ENCODE results near the gene ERVV-1. TPM values are rescaled to one million over a fixed set of nuclear protein-coding genes. Genes with fewer than 3 reads are reported as not detected.

The ERVV-1 gene
- total and polyA plus RNA-seq, 2 donors (not counting 3 experiments of a cell fraction or from before 2014, with no cell fraction given), result not detected

DNA sequence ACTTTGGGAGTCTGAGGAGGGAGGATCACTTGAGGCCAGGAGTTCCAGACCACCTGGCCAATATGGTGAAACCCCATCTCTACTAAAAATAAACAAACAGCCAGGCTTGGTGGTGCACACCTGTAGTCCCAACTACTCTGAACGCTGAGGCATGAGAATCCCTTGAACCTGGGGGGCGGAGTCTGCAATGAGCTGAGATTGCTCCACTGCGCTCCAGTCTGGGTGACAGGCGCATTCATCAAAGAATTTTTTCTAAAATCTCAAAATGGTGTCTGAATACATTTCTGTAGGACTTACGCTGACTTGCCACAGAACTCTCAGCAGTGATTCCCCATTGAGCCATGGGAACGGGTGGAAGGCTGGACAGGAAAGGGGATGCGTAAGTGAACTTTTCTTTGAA lies 18.0 kb upstream of the ERVV-1 start:
- no TSS peak for BruUV-seq (replicated peaks)
- H4K20me1 ChIP-seq (replicated peaks; ENCODE audit: control insufficient read depth, extremely low read depth, insufficient read depth, low read length), result no peaks in the 10 kb centered on the region
- H3K27me3 ChIP-seq (ENCODE audit: control insufficient read depth in 2 of 2, insufficient read depth in 2 of 2, low read length in 2 of 2), result no peaks in the 10 kb centered on the region
- FAIRE-seq (no peak), DNase-seq (ENCODE audit: low read depth, low spot score) (no peak)
- H3K4me2 ChIP-seq (ENCODE audit: insufficient read depth, low read length), result no peak overlapping the region
- dilution Hi-C loops (cut with MboI; ENCODE audit: extremely low pct_ligation_motif_present, low sequenced_read_pairs) (no loop called here), intact Hi-C loops (cut with micrococcal nuclease) (no loop called here)
- no peaks in the 10 kb centered on the region for H3K36me3 ChIP-seq (ENCODE audit: control insufficient read depth in 2 of 2, extremely low read depth in 1 of 2, insufficient read depth in 2 of 2, low read length in 2 of 2)
- H3K9ac ChIP-seq (replicated peaks; ENCODE audit: extremely low read depth, insufficient read depth, low read length), result no peak overlapping the region
- no peak overlapping the region for H2AFZ ChIP-seq (ENCODE audit: low read depth, low read length)
- no peaks in the 10 kb centered on the region for H3K9me3 ChIP-seq (replicated peaks; ENCODE audit: control insufficient read depth, insufficient read depth, low read length)
- H3K9me1 ChIP-seq (replicated peaks; ENCODE audit: control insufficient read depth, extremely low read depth, insufficient read depth, low read length), result no peaks in the 10 kb centered on the region
- H3K27ac ChIP-seq (ENCODE audit: insufficient read depth, low read depth, low read length), result no peak overlapping the region
- POLR2A ChIA-PET, result no interaction called here
- peaks cover 19% of the 10 kb centered on the region for H3K4me1 ChIP-seq (ENCODE audit: control insufficient read depth, extremely low read depth, insufficient read depth, low read length)
- no peak for TF ChIP-seq JUN (IDR thresholded peaks at IDR 0.05; ENCODE audit: borderline replicate concordance, insufficient read depth, insufficient read length, low read depth)
- TF ChIP-seq, protein P1, sequence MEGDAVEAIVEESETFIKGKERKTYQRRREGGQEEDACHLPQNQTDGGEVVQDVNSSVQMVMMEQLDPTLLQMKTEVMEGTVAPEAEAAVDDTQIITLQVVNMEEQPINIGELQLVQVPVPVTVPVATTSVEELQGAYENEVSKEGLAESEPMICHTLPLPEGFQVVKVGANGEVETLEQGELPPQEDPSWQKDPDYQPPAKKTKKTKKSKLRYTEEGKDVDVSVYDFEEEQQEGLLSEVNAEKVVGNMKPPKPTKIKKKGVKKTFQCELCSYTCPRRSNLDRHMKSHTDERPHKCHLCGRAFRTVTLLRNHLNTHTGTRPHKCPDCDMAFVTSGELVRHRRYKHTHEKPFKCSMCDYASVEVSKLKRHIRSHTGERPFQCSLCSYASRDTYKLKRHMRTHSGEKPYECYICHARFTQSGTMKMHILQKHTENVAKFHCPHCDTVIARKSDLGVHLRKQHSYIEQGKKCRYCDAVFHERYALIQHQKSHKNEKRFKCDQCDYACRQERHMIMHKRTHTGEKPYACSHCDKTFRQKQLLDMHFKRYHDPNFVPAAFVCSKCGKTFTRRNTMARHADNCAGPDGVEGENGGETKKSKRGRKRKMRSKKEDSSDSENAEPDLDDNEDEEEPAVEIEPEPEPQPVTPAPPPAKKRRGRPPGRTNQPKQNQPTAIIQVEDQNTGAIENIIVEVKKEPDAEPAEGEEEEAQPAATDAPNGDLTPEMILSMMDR (IDR thresholded peaks at IDR 0.05; ENCODE audit: extremely low read depth in 1 of 2, insufficient read depth in 1 of 2, low read depth in 1 of 2, low read length in 2 of 2), result no peak
- H3K79me2 ChIP-seq (ENCODE audit: control insufficient read depth, insufficient read depth, low read length), result peaks cover 4% of the 10 kb centered on the region
- CTCF ChIA-PET, result no interaction called here
- no peak overlapping the region for H3K4me3 ChIP-seq (replicated peaks in 1 of 3; ENCODE audit: insufficient read depth in 1 of 3, low read depth in 1 of 3, low read length in 3 of 3)

DNA sequence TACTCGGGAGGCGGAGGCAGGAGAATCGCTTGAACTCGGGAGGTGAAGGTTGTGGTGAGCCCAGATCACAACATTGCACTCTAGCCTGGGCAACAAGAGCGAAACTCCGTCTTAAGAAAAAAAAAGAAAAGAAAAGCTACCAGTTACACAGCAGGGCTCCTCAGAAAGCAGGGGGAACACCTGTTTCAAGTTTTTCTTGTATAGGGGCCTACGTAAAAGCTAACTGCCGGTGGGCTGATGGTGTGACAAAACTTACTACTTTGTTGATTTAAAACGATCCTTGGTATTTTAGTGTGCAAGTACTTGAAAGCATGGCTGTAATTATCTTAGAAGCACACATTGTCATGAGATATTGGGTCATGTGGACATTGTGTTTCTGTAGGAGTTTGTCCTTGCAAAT lies 15.7 kb upstream of the ERVV-1 start:
- ChIA-PET CTCF (interaction anchor here (1.5 kb wide), 1 partner anchor 79 kb away, joined by 3 read pairs; no protein-coding TSS in a partner anchor), POLR2A (no interaction called here)
- Histone ChIP-seq H3K9ac (replicated peaks; ENCODE audit: extremely low read depth, insufficient read depth, low read length) (no peak overlapping the region), H3K27ac (ENCODE audit: insufficient read depth, low read depth, low read length) (no peak overlapping the region), H3K79me2 (ENCODE audit: control insufficient read depth, insufficient read depth, low read length) (no peaks in the 10 kb centered on the region), H3K4me2 (ENCODE audit: insufficient read depth, low read length) (no peak overlapping the region), H3K9me1 (replicated peaks; ENCODE audit: control insufficient read depth, extremely low read depth, insufficient read depth, low read length) (no peaks in the 10 kb centered on the region), H3K36me3 (ENCODE audit: control insufficient read depth in 2 of 2, extremely low read depth in 1 of 2, insufficient read depth in 2 of 2, low read length in 2 of 2) (no peaks in the 10 kb centered on the region), H3K4me1 (ENCODE audit: control insufficient read depth, extremely low read depth, insufficient read depth, low read length) (peaks cover 5% of the 10 kb centered on the region), H2AFZ (ENCODE audit: low read depth, low read length) (no peak overlapping the region), H4K20me1 (replicated peaks; ENCODE audit: control insufficient read depth, extremely low read depth, insufficient read depth, low read length) (no peaks in the 10 kb centered on the region), H3K4me3 (replicated peaks in 1 of 3; ENCODE audit: insufficient read depth in 1 of 3, low read depth in 1 of 3, low read length in 3 of 3) (no peak overlapping the region), H3K9me3 (replicated peaks; ENCODE audit: control insufficient read depth, insufficient read depth, low read length) (no peaks in the 10 kb centered on the region), H3K27me3 (ENCODE audit: control insufficient read depth in 2 of 2, insufficient read depth in 2 of 2, low read length in 2 of 2) (no peaks in the 10 kb centered on the region)
- TF ChIP-seq POLR2AphosphoS5 (IDR thresholded peaks at IDR 0.05; ENCODE audit: insufficient read depth, low read depth, low read length), result no peak
- no peak for TF ChIP-seq POLR2A (IDR thresholded peaks at IDR 0.05; ENCODE audit: low read depth, low read length)
- TF ChIP-seq, protein P1 (IDR thresholded peaks at IDR 0.05; ENCODE audit: extremely low read depth in 1 of 2, insufficient read depth in 1 of 2, low read depth in 1 of 2, low read length in 2 of 2), result no peak
- TF ChIP-seq EZH2 (IDR thresholded peaks at IDR 0.05; ENCODE audit: borderline replicate concordance, low read depth, low read length, severe bottlenecking), result no peak
- TF ChIP-seq GATA2 (IDR thresholded peaks at IDR 0.05; ENCODE audit: insufficient read depth, insufficient read length, low read depth, low read length), result no peak
- TF ChIP-seq FOS (IDR thresholded peaks at IDR 0.05; ENCODE audit: borderline replicate concordance, insufficient read depth, low read length), result no peak
- FAIRE-seq (no peak), DNase-seq (ENCODE audit: low read depth, low spot score) (no peak)
- dilution Hi-C loops (cut with MboI; ENCODE audit: extremely low pct_ligation_motif_present, low sequenced_read_pairs) (no loop called here), intact Hi-C loops (cut with micrococcal nuclease) (no loop called here)
- BruUV-seq (replicated peaks), result no TSS peak
